Measurements from ENCODE around the gene SLC10A3.

SLC10A3 gene

GRCh38 chrX:154481911-154482601 lies 8.4 kb downstream of the SLC10A3 start:
- no peak for DNase-seq

- DNase-seq: no peak
Observed at GRCh38 chrX:154481195-154481594, 9.2 kb downstream of the SLC10A3 start.

GRCh38 chrX:154478728-154479622 lies 11.5 kb downstream of the SLC10A3 start, which contains the start of gene LAGE3:
TSS of gene LAGE3 (minus strand) at chrX:154479281. CDS start at chrX:154478915, 366 bp downstream.
- DNase-seq: peak; percentile 94

GRCh38 chrX:154477891-154478477 lies 12.4 kb downstream of the SLC10A3 start:
- no peak for DNase-seq

GRCh38 chrX:154476821-154477220 lies 13.6 kb downstream of the SLC10A3 start:
- DNase-seq: no peak

GRCh38 chrX:154473683-154474082 lies 16.7 kb downstream of the SLC10A3 start:
- no peak for DNase-seq

GRCh38 chrX:154472685-154473632 lies 17.5 kb downstream of the SLC10A3 start:
- no peak for DNase-seq

GRCh38 chrX:154471839-154472684 lies 18.4 kb downstream of the SLC10A3 start:
- no peak for DNase-seq

GRCh38 chrX:154470914-154471568 lies 19.4 kb downstream of the SLC10A3 start:
- no peak for DNase-seq

GRCh38 chrX:154470434-154470833 lies 20.0 kb downstream of the SLC10A3 start:
- no peak for DNase-seq

- DNase-seq: no peak
Observed at GRCh38 chrX:154469880-154470279, 20.5 kb downstream of the SLC10A3 start.

GRCh38 chrX:154469114-154469513 lies 21.3 kb downstream of the SLC10A3 start:
- no peak for DNase-seq

GRCh38 chrX:154468217-154468616 lies 22.2 kb downstream of the SLC10A3 start:
- DNase-seq: no peak

- no peak for DNase-seq
Observed at GRCh38 chrX:154467556-154467955, 22.9 kb downstream of the SLC10A3 start.

GRCh38 chrX:154466907-154467306 lies 23.5 kb downstream of the SLC10A3 start:
- DNase-seq: no peak

- DNase-seq: no peak
Observed at GRCh38 chrX:154466036-154466435, 24.4 kb downstream of the SLC10A3 start.

- no peak for DNase-seq
Observed at GRCh38 chrX:154465601-154466000, 24.8 kb downstream of the SLC10A3 start.

- no peak for DNase-seq
Observed at GRCh38 chrX:154464806-154465365, 25.5 kb downstream of the SLC10A3 start.

- DNase-seq: no peak
Observed at GRCh38 chrX:154463611-154464220, 26.7 kb downstream of the SLC10A3 start.

GRCh38 chrX:154462396-154462795 lies 28.0 kb downstream of the SLC10A3 start:
- DNase-seq: no peak
